Measurements from ENCODE around the gene ACR.

- TF ChIP-seq POLR2A (IDR thresholded peaks at IDR 0.05) (no peak), POLR2AphosphoS5 (IDR thresholded peaks at IDR 0.05) (no peak)
- TF ChIP-seq, protein P1, sequence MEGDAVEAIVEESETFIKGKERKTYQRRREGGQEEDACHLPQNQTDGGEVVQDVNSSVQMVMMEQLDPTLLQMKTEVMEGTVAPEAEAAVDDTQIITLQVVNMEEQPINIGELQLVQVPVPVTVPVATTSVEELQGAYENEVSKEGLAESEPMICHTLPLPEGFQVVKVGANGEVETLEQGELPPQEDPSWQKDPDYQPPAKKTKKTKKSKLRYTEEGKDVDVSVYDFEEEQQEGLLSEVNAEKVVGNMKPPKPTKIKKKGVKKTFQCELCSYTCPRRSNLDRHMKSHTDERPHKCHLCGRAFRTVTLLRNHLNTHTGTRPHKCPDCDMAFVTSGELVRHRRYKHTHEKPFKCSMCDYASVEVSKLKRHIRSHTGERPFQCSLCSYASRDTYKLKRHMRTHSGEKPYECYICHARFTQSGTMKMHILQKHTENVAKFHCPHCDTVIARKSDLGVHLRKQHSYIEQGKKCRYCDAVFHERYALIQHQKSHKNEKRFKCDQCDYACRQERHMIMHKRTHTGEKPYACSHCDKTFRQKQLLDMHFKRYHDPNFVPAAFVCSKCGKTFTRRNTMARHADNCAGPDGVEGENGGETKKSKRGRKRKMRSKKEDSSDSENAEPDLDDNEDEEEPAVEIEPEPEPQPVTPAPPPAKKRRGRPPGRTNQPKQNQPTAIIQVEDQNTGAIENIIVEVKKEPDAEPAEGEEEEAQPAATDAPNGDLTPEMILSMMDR (IDR thresholded peaks at IDR 0.05) = no peak
These were observed 14.0 kb upstream of the ACR start for GRCh38 chr22:50723991-50724390.
